ENCODE measurements around the gene IFIT1. TPM values are rescaled to one million over a fixed set of nuclear protein-coding genes. Genes with fewer than 3 reads are reported as not detected.
"Not testable (repeated sequence)": the region's sequence is repeated elsewhere in the genome, so short reads cannot be mapped to it uniquely, and the experiment has no call there.

Gene IFIT1, protein sequence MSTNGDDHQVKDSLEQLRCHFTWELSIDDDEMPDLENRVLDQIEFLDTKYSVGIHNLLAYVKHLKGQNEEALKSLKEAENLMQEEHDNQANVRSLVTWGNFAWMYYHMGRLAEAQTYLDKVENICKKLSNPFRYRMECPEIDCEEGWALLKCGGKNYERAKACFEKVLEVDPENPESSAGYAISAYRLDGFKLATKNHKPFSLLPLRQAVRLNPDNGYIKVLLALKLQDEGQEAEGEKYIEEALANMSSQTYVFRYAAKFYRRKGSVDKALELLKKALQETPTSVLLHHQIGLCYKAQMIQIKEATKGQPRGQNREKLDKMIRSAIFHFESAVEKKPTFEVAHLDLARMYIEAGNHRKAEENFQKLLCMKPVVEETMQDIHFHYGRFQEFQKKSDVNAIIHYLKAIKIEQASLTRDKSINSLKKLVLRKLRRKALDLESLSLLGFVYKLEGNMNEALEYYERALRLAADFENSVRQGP
- 15.0 TPM for polyA plus RNA-seq (2012; ENCODE audit: missing spikeins)

DNA sequence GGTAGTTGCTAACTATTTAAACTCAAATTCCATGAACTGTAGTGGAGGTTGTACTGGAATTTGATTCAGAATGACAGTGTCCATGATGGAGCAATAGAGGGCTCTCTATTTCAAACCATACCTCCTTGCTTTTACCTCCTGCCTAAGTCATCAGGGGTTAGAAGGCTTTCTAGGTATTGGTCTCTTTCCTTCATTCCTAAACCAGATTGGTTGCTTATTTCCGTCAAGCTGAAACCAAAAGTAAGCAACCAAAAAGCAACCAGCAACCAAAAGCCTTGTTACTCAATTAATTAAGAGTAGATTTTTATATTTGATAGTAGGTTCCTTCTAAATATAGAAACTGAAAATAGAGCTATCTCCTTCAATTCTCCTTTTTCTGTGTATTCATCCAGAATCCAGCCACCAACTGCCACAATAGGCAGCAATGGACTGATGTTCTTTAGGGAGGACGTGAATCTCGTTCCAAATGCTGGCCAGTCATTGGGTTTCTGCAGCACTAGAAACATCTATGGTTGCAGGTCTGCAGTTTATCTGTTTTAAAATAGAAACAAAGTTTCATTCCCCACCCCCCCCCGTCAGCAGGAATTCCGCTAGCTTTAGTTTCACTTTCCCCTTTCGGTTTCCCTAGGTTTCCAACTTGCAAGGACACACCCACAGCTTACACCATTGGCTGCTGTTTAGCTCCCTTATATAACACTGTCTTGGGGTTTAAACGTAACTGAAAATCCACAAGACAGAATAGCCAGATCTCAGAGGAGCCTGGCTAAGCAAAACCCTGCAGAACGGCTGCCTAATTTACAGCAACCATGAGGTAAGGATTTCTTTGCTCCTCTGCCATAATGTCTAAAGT lies at the start of gene IFIT1:
Gene IFIT1, plus strand, starts transcription at position 717 of the 850 bp plus-strand sequence. Its CDS starts 90 bp downstream, at position 807.
- TF ChIP-seq POLR2AphosphoS5 (IDR thresholded peaks at IDR 0.05; ENCODE audit: low read depth, low read length) (no peak), POLR2A (IDR thresholded peaks at IDR 0.05; ENCODE audit: low read depth, low read length) (peak; percentile 55; the same call in 1 of the 2 replicates), TAF1 (IDR thresholded peaks at IDR 0.05; ENCODE audit: borderline replicate concordance, low read depth, low read length) (0 out of 2 replicates have a peak, but pooled peaks have one; percentile 38)
- DNase-seq (ENCODE audit: insufficient read length) (no peak), FAIRE-seq (peak; percentile 97)

DNA sequence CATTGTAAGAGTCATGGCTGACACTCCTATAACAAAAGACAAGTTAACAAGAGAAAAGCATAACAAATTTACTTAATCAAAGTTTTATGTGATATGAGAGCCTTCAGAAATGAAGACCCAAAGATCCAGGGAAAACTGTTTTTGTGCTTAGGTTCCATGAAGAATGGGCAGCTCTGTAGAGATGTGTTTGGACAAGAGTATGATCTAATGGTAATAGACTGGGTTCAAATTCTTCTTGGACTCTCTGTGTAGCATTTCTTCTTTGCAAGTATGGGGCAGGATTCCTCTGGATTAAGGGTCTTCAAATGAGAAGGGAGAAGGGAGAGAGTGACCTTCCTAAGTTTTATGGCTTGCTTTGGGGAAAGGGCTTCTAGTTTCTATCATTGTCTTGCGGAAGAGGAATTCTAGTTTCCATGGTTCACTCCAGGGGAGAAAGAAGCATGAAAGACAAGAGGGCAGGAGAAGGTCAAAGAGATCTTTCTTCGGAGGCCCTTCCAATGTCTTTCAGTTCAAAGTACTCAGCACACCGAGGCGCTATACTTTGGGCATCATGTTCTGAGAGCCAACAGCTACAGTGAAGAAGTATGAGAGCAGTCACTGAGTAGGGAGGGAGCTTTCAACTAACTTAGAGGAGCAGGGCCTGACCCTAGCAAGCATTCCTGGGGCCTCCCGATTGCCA lies 49.2 kb upstream of the IFIT1 start:
- TF ChIP-seq TAF1 (IDR thresholded peaks at IDR 0.05; ENCODE audit: borderline replicate concordance, low read depth, low read length) (no peak), POLR2A (IDR thresholded peaks at IDR 0.05; ENCODE audit: low read depth, low read length) (no peak), POLR2AphosphoS5 (IDR thresholded peaks at IDR 0.05; ENCODE audit: low read depth, low read length) (no peak)
- DNase-seq (ENCODE audit: insufficient read length) (no peak), FAIRE-seq (no peak)

DNA sequence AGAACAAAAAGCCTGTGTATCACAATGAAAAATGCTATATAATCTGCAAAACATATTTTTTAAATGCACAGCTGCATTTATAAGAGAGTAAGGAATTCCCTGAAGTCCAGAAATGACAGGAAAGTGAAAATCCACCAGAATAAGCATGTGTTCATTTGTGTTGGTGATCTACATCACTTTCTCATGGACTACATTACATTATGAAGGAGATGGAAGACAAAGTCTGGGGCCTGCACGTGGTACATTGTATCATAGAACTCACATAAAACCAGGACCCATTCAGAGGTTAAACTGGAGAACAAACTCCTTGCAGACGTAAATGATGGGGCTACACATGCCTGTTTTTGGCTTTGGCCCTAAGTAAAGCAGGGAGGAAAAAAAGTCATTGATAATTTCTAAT lies 48.3 kb upstream of the IFIT1 start:
- TF ChIP-seq POLR2A (IDR thresholded peaks at IDR 0.05; ENCODE audit: low read depth, low read length) (no peak), POLR2AphosphoS5 (IDR thresholded peaks at IDR 0.05; ENCODE audit: low read depth, low read length) (no peak), TAF1 (IDR thresholded peaks at IDR 0.05; ENCODE audit: borderline replicate concordance, low read depth, low read length) (no peak)
- FAIRE-seq (no peak), DNase-seq (ENCODE audit: insufficient read length) (no peak)

DNA sequence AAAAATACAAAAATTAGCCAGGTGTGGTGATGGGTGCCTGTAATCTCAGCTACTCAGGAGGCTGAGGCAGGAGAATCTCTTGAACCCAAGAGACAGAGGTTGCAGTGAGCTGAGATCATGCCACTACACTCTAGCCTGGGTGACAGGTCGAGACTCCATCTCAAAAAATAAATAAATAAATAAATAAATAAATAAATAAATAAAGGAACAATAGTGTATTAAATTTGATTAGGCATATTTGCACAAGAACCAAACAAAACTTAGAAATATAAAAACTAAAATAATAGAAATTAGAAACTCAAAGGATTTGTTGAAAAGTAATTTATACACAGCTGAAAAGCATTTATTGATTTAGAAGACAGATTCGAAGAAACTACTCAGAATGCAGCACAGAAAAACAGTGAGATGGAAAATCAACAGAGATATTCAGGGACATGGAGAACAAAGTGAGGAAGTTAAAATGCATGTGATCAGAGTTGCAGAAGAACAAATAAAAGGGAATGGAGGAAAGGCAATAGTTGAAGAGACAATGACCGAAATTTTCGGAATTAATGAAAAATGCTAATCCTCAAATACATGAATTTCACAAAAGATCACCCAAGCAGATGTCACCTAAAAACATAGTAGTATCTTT lies 46.9 kb upstream of the IFIT1 start:
- no peak for TF ChIP-seq TAF1 (IDR thresholded peaks at IDR 0.05; ENCODE audit: borderline replicate concordance, low read depth, low read length)
- TF ChIP-seq POLR2AphosphoS5 (IDR thresholded peaks at IDR 0.05; ENCODE audit: low read depth, low read length), result no peak
- no peak for TF ChIP-seq POLR2A (IDR thresholded peaks at IDR 0.05; ENCODE audit: low read depth, low read length)
- FAIRE-seq, result no peak
- no peak for DNase-seq (ENCODE audit: insufficient read length)

DNA sequence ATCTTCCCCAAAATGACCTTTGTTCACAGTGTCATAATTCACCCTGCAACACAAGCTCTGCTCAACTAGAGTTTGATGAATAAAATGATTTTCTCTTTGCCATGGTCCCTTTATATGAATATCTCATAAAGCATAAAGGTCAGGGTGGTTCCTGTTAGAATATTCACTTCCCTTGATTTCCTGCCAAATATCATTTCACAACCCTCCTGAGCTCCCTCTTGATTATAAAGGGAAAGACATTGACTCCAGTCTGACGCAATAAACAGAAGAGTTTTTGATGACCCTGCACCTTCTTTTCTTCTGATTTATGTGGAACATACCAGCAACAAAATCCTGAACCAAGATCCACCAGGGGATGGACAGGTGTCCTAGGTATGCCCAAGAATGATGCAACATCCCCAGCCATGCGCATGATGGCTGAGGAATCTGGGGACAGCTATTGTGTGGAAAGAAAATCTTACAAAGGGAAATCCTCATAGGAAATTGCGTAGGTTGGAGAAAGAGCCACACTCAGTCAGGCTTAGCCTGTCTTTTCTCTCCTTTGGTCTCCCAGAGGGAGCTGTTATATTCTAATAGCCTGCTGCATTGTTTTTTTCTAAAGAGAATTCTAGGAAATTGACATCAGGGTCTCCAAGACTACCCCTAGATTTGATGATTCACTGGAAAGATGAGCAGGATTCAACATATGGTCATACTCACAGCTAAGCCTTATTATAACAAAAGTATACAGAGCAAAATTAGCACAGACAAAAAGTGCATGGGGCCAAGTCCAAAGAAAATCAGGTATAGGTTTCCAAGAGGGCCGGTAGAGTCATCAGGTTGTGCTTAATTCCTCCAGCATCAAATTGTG lies 45.8 kb upstream of the IFIT1 start:
- FAIRE-seq (no peak), DNase-seq (ENCODE audit: insufficient read length) (no peak)
- no peak for TF ChIP-seq POLR2A (IDR thresholded peaks at IDR 0.05; ENCODE audit: low read depth, low read length)
- no peak for TF ChIP-seq POLR2AphosphoS5 (IDR thresholded peaks at IDR 0.05; ENCODE audit: low read depth, low read length)
- TF ChIP-seq TAF1 (IDR thresholded peaks at IDR 0.05; ENCODE audit: borderline replicate concordance, low read depth, low read length), result no peak

DNA sequence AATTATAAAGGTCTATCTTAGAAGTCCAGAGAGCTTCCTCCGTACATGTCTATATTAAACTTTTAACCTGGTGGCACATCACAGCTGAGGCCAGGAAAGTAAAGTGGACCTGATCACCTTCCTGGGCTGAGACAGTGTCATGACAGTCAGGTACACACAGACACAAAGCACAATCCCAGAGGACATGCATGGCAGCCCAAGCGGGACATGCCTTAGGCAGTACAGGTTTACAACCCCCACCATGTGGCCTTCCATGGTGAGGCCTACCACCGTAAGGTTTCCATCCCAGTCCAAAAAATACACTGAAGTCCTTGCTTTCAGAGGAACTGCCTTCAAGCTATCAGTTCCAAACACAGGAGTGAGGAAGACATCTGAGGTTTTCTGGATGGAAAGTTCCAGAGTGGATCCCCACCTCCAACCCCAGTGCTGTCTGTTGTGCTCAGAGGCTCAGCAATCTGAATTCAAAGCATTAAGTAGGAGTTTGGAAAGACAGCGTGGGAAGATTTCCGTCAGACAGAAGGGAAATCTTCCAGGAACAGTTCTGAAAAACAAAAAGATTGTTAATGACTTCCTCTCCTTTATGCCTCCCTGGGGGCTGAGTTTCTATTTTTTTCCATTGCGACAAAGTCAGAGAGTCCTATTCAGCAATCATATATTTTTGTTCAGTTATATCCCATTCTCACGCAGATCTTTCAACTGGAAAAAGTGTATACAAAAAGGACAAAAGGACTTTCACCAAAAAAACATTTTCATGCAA lies 44.5 kb upstream of the IFIT1 start:
- no peak for FAIRE-seq

DNA sequence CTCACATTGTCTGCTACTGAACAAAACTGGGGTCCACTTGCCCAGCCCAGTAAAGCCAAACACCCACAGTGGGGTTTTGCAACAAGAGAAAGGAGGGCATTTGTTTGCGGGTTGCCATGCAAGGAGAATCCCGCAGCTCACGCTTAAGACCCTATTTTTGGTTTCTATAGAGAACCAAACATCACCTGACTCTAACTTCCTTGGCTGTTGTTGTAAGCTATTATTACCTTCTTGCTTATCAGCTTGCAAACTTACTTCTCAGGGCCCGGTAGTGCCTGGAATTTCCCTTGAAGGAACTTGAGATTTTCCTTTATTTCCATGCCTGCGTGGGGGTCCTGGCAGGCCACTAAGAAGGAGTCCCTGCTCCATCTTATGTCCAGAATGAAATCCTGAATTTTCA lies 43.9 kb upstream of the IFIT1 start:
- TF ChIP-seq POLR2A (IDR thresholded peaks at IDR 0.05; ENCODE audit: low read depth, low read length), result no peak
- TF ChIP-seq POLR2AphosphoS5 (IDR thresholded peaks at IDR 0.05; ENCODE audit: low read depth, low read length), result no peak
- TF ChIP-seq TAF1 (IDR thresholded peaks at IDR 0.05; ENCODE audit: borderline replicate concordance, low read depth, low read length), result no peak
- FAIRE-seq, result peak; percentile 5
- DNase-seq (ENCODE audit: insufficient read length), result no peak

More for the DNA sequence above, 44.5 kb upstream of the IFIT1 start:
- TF ChIP-seq TAF1 (IDR thresholded peaks at IDR 0.05; ENCODE audit: borderline replicate concordance, low read depth, low read length), result no peak
- no peak for TF ChIP-seq POLR2A (IDR thresholded peaks at IDR 0.05; ENCODE audit: low read depth, low read length)
- TF ChIP-seq POLR2AphosphoS5 (IDR thresholded peaks at IDR 0.05; ENCODE audit: low read depth, low read length), result no peak
- DNase-seq (ENCODE audit: insufficient read length), result no peak

DNA sequence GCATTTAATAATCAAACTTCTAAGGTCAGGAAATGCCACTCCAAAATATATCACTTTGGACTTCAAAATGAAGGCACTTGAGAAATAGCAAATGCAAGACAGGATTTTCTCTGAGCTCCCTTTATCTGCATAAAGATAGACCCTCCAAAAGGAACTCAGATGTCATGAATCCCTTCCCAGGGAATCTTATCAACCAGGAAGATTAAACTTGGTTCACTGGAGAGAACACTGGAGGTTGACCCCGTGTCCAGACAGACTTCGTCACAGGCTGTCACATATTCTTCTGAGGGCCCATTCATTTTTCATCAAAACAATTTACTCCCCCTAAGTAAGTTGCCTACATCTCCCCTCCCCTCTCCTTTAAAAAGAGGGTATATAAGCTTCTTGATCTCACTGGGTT lies 43.4 kb upstream of the IFIT1 start:
- no peak for TF ChIP-seq TAF1 (IDR thresholded peaks at IDR 0.05; ENCODE audit: borderline replicate concordance, low read depth, low read length)
- TF ChIP-seq POLR2A (IDR thresholded peaks at IDR 0.05; ENCODE audit: low read depth, low read length), result no peak
- no peak for TF ChIP-seq POLR2AphosphoS5 (IDR thresholded peaks at IDR 0.05; ENCODE audit: low read depth, low read length)
- DNase-seq (ENCODE audit: insufficient read length), result no peak
- no peak for FAIRE-seq

DNA sequence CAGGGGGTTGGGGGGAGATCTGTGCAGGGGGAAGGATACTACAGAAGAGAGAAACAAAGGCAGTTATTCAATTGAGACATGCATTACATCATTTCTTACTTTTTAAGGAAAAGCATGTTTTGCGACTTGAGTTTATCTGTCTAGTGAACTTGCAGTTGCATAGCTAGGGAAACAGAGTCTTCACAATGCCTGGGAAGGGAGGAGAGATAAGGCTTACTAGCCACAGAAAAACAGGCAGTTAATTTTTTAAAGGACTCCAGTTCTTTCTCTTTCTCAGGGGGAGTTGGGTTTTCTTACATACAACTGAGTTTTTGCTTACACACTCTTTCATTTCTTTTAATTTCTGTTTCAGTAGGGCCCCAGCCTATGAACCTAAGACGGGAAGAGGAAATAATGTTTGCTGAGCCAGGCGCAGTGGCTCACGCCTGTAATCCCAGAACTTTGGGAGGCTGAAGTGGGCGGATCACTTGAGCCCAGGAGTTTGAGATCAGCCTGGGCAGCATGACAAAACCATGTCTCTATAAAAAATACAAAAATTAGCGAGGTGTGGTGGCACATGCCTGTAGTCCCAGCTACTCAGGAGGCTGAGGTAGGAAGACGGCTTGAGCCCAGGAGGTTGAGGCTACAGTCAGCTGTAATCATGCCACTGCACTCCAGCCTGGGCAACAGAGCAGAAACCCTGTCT lies 41.6 kb upstream of the IFIT1 start:
- not testable (repeated sequence) for DNase-seq (ENCODE audit: insufficient read length); FAIRE-seq

All from GM12892 (cell line).